ENCODE results near the gene APC2. TPM values are rescaled to one million over a fixed set of nuclear protein-coding genes. Genes with fewer than 3 reads are reported as not detected.
"Not testable (repeated sequence)": the region's sequence is repeated elsewhere in the genome, so short reads cannot be mapped to it uniquely, and the experiment has no call there.

Gene APC2
- total RNA-seq, 2 experiments from 2014 or later: 0.07 to 0.29 TPM

DNA sequence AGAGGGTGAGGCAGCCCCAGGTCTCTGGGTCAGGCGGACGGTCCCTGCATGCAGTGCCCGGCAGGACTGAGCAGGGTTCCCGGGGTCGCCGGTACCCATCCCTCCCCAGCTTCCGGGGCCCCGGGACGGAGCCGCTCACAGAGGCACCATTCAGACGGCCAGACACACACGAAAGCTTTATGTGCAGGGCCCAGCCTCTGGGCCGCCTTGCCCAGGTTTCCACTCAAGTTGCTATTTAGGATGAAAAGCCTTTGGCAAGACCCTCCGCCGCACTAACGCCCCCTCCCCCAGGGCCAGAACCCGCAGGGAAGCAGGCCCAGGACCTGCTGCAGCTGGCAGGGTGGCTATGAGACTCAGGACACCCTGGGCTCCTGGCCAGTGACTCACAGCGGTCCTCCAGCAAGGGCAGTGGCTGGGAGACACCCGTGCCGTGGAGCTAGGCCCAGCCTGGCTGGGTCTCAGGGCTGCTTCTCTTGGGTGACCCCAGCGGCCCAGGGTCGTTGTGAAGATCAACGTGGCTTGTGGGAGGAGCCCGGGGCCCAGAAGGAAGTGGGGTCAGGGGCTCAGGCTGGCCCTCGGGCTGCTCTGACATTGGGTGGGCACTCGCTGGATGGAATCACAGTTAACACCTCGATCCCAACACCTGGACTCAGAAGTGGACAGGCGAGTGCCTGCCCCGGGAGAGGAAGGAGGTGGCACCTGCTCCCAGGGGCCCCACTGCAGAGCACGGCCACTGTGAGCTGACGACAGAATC lies 24.3 kb downstream of the APC2 start:
- POLR2A ChIA-PET: interaction anchor here (1.1 to 1.8 kb wide), 2 partner anchors 17 to 32 kb away, joined by 3 to 6 read pairs; no protein-coding TSS in a partner anchor
- TF ChIP-seq, protein P1, sequence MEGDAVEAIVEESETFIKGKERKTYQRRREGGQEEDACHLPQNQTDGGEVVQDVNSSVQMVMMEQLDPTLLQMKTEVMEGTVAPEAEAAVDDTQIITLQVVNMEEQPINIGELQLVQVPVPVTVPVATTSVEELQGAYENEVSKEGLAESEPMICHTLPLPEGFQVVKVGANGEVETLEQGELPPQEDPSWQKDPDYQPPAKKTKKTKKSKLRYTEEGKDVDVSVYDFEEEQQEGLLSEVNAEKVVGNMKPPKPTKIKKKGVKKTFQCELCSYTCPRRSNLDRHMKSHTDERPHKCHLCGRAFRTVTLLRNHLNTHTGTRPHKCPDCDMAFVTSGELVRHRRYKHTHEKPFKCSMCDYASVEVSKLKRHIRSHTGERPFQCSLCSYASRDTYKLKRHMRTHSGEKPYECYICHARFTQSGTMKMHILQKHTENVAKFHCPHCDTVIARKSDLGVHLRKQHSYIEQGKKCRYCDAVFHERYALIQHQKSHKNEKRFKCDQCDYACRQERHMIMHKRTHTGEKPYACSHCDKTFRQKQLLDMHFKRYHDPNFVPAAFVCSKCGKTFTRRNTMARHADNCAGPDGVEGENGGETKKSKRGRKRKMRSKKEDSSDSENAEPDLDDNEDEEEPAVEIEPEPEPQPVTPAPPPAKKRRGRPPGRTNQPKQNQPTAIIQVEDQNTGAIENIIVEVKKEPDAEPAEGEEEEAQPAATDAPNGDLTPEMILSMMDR (IDR thresholded peaks at IDR 0.05): no peak
- no peak for ATAC-seq
- DNase-seq: no peak
- H3K9me3 Mint-ChIP-seq: no peaks in the 10 kb centered on the region
- intact Hi-C loops (cut with micrococcal nuclease): no loop called here
- H3K27me3 Mint-ChIP-seq: peaks cover 11% of the 10 kb centered on the region
- no peak overlapping the region for H3K27ac Mint-ChIP-seq
- CTCF ChIA-PET: interaction anchor here (1.3 to 1.5 kb wide), 2 partner anchors 30 to 197 kb away, joined by 3 read pairs; no protein-coding TSS in a partner anchor
- peaks cover 28% of the 10 kb centered on the region for H3K4me1 Mint-ChIP-seq (ENCODE audit: low read depth)
- peaks cover 7% of the 10 kb centered on the region for H3K36me3 Mint-ChIP-seq (ENCODE audit: low read depth)
- no peak overlapping the region for H3K4me3 Mint-ChIP-seq

DNA sequence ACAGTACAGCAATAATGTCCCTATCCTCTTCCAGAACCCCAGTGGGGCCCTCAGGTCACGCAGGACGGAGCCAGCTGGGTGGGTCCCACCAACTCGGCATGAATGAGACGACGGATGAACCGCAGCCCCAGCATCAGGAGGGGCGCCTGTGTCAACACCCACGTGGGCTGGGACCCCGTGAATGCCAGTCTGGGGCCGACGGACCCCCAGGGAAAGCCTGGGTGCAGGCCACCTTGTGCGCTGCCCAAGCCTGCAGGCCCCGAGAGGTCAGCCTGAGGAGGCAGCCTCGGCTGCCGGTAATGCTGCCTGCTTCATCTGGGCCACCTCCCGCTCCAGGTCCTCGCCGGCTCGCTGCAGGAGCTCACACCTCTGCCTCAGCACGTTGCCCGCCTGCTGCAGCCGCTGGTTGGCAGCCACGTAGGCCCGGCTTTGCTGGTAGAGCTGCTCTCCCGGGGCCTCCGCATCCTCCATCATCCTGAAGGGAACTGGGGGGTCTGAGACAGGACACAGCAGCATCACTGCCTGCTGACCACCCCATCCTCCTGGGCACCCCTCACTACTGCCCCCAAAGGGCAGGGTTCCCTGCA lies 24.9 kb downstream of the APC2 start:
- ChIA-PET CTCF (interaction anchor here (1.1 to 1.5 kb wide), 3 partner anchors 25 to 196 kb away, joined by 3 read pairs; partner anchors contain the start of gene APC2), POLR2A (interaction anchor here (0.8 to 1.2 kb wide), 2 partner anchors 32 to 178 kb away, joined by 3 to 4 read pairs; no protein-coding TSS in a partner anchor)
- Mint-ChIP-seq H3K4me3 (no peak overlapping the region), H3K4me1 (ENCODE audit: low read depth) (peaks cover 29% of the 10 kb centered on the region), H3K27me3 (peaks cover 11% of the 10 kb centered on the region), H3K27ac (no peak overlapping the region), H3K9me3 (no peaks in the 10 kb centered on the region), H3K36me3 (ENCODE audit: low read depth) (peaks cover 8% of the 10 kb centered on the region)
- DNase-seq: no peak
- ATAC-seq: no peak
- intact Hi-C loops (cut with micrococcal nuclease): no loop called here
- TF ChIP-seq, protein P1 (IDR thresholded peaks at IDR 0.05): no peak

DNA sequence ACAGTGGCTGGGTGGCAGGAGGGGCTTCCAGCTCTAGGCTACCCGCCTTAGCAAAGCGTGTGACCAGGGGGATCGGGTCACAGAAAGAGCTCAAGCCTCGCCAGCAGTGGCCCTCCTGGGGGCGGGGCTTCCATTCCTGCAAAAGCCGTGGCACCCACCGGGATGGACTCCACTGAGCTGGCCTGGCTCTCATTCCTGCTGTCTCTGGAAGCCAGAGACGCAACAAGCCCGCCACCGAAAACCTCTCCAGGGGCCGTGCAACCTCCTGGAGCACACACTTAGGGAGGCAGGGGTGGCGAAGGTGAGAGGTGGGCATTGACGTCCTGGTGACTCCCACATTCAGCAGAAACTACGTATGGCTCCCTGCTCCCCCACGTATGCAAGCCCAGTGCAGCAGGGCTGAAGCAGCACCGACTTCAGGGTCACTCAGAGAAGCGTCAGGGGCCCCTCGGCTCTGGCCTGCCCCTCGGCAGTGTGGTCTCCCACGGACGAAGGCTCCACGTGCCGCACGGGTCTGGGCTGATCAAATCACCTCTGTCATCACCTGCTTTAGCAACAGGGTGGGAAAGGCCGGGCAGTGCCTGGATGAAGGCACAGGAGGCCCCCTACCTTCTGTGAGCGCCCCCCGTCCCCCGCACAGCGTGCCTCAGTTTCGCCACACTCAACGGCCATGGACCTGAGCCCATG lies 26.0 kb downstream of the APC2 start:
- H3K9me3 Mint-ChIP-seq: no peaks in the 10 kb centered on the region
- peaks cover 8% of the 10 kb centered on the region for H3K36me3 Mint-ChIP-seq (ENCODE audit: low read depth)
- H3K4me1 Mint-ChIP-seq (ENCODE audit: low read depth): peaks cover 26% of the 10 kb centered on the region
- ATAC-seq: no peak
- ChIA-PET POLR2A (interaction anchor here (0.8 to 1.2 kb wide), 2 partner anchors 33 to 177 kb away, joined by 3 to 4 read pairs; no protein-coding TSS in a partner anchor), CTCF (interaction anchor here (1.1 to 1.5 kb wide), 3 partner anchors 26 to 195 kb away, joined by 3 read pairs; partner anchors contain the start of gene APC2)
- H3K27me3 Mint-ChIP-seq: peaks cover 8% of the 10 kb centered on the region
- TF ChIP-seq, protein P1 (IDR thresholded peaks at IDR 0.05): no peak
- intact Hi-C loops (cut with micrococcal nuclease): no loop called here
- H3K4me3 Mint-ChIP-seq: no peak overlapping the region
- H3K27ac Mint-ChIP-seq: no peak overlapping the region
- DNase-seq: no peak

DNA sequence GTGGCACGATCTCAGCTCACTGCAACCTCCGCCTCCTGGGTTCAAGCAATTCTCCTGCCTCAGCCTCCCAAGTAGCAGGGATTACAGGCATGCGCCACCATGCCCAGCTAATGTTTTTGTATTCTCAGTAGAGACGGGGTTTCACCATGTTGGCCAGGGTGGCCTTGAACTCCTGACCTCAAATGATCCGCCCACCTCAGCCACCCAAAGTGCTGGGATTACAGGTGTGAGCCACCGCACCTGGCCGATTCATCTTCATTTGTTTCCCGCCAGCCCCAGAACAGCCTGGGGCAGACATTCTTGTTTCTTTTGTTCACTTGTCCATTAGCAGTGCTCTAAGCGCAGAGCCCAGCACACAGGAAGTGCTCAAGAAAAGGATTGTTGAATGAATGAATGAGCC lies 27.1 kb downstream of the APC2 start:
- DNase-seq; ATAC-seq; H3K27me3 Mint-ChIP-seq; H3K36me3 Mint-ChIP-seq (ENCODE audit: low read depth); H3K9me3 Mint-ChIP-seq; H3K27ac Mint-ChIP-seq; intact Hi-C loops (cut with micrococcal nuclease): not testable (repeated sequence)
- H3K4me3 Mint-ChIP-seq: peak overlapping the region; percentile 81
- H3K4me1 Mint-ChIP-seq (ENCODE audit: low read depth): peaks cover 20% of the 10 kb centered on the region
- CTCF ChIA-PET: interaction anchor here (1.2 to 1.6 kb wide), 2 partner anchors 31 to 33 kb away, joined by 3 to 4 read pairs; no protein-coding TSS in a partner anchor
- POLR2A ChIA-PET: interaction anchor here (1.5 kb wide), 1 partner anchor 11 kb away, joined by 4 read pairs; no protein-coding TSS in a partner anchor

DNA sequence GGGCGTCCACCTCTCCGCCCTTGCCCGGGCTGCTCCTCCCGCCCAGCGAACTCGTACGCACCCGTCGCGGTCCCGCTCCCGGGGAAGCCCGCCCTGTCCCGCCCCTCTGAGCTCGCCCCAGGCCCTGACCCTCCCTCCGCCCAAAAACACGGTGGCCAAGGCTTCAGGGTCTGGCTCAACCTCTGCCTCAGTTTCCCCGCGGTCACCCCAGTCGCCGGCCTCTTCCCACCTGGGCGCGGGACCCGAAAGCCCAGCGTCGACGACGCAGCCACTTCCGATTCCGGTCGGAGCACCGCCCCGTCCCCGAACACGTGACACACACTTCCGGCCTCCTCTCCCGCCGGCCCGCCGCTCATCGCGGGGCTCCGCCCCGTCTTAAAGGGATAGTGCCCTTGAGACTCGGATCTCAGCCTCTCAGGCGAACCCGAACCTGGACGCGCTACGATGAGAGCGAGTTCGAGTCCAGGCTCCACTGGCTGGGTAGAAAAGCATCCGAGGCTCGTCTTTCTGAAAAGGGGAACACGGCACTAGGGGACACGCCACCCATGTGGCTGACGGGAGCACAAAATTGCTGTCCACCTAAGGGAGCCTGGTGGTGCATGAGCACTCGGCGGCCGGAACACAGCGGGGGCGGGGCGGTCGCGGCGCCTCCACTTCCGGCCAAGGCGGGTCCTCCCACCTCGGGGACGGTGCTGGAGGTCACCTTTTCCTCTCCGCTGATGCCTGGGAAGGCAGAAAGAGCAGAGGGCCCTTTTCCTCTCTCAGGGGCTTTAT lies 29.2 kb downstream of the APC2 start, which contains the start of gene C19orf25:
Gene C19orf25, minus strand, starts transcription at position 282 of the 774 bp plus-strand sequence. CDS start 312 bp downstream, outside the sequence.
- intact Hi-C loops (cut with micrococcal nuclease): no loop called here
- POLR2A ChIA-PET: no interaction called here
- H3K27me3 Mint-ChIP-seq: no peaks in the 10 kb centered on the region
- peak within 1 kb of the TSS; percentile 96 for H3K27ac Mint-ChIP-seq
- peak within 1 kb of the TSS; percentile 81 for H3K4me3 Mint-ChIP-seq
- TF ChIP-seq, protein P1 (IDR thresholded peaks at IDR 0.05): no peak
- peaks cover 18% of the 10 kb centered on the region for H3K4me1 Mint-ChIP-seq (ENCODE audit: low read depth)
- ATAC-seq (peak; percentile 98), DNase-seq (peak; percentile 96)
- peaks cover 8% of the 10 kb centered on the region for H3K36me3 Mint-ChIP-seq (ENCODE audit: low read depth)
- no peaks in the 10 kb centered on the region for H3K9me3 Mint-ChIP-seq
- CTCF ChIA-PET: no interaction called here

Measured in activated CD8-positive, alpha-beta T cell treated with anti-CD3 and anti-CD28 coated beads for 36 hours (primary cell).